Activated CD4-positive, alpha-beta T cell treated with anti-CD3 and anti-CD28 coated beads, Interleukin-2, amount 10 ng/mL, durations not matched to agents 24 days and 14 days (primary cell): ENCODE results near the gene LRRC55. TPM values are rescaled to one million over a fixed set of nuclear protein-coding genes. Genes with fewer than 3 reads are reported as not detected.
"Not testable (repeated sequence)": the region's sequence is repeated elsewhere in the genome, so short reads cannot be mapped to it uniquely, and the experiment has no call there.

Experiments
- DNase-seq: peaks from one replicate; pipeline ENCODE4 v3.0.0; 2022
- H3K27ac Mint-ChIP-seq: one replicate; pipeline ENCODE4 v1.8.0; 2022; ENCODE audit warnings: mild to moderate bottlenecking, mixed read lengths
- H3K27me3 Mint-ChIP-seq: one replicate; pipeline ENCODE4 v1.8.0; 2022; ENCODE audit warnings: mixed read lengths
- H3K36me3 Mint-ChIP-seq: one replicate; pipeline ENCODE4 v1.8.0; 2022; ENCODE audit warnings: low read depth, mild to moderate bottlenecking, mixed read lengths
- H3K4me1 Mint-ChIP-seq: one replicate; pipeline ENCODE4 v1.8.0; 2021; ENCODE audit warnings: mixed read lengths
- H3K4me3 Mint-ChIP-seq: one replicate; pipeline ENCODE4 v1.8.0; 2022; ENCODE audit warnings: mild to moderate bottlenecking, moderate library complexity, mixed read lengths
- H3K9me3 Mint-ChIP-seq: one replicate; pipeline ENCODE4 v1.8.0; 2021; ENCODE audit warnings: mixed read lengths
- intact Hi-C: fragments of 100-400 bp; cut with micrococcal nuclease; formaldehyde crosslinking; loops from one replicate; pipeline ENCODE4 v1.15.1; 2023
- total RNA-seq: library from RNA; stranded (reverse); gene quantifications from 2 replicates; pipeline ENCODE4 v1.2.3, GENCODE V29; 2022

LRRC55 gene
- total RNA-seq, 1 donor from 2014 or later, result not detected

GRCh38 chr11:57169732-57170313, 11.9 kb upstream of the LRRC55 start:
- H3K4me3 Mint-ChIP-seq, H3K4me1 Mint-ChIP-seq, DNase-seq, H3K27ac Mint-ChIP-seq, H3K9me3 Mint-ChIP-seq, intact Hi-C loops, H3K36me3 Mint-ChIP-seq, H3K27me3 Mint-ChIP-seq: not testable (repeated sequence)

GRCh38 chr11:57172031-57172430, 9.7 kb upstream of the LRRC55 start:
- Mint-ChIP-seq H3K4me3 (no peak overlapping the region), H3K9me3 (no peaks in the 10 kb centered on the region), H3K36me3 (no peaks in the 10 kb centered on the region), H3K27ac (no peak overlapping the region), H3K27me3 (peaks cover 1% of the 10 kb centered on the region), H3K4me1 (no peaks in the 10 kb centered on the region)
- DNase-seq, result no peak
- intact Hi-C loops, result no loop called here

DNA sequence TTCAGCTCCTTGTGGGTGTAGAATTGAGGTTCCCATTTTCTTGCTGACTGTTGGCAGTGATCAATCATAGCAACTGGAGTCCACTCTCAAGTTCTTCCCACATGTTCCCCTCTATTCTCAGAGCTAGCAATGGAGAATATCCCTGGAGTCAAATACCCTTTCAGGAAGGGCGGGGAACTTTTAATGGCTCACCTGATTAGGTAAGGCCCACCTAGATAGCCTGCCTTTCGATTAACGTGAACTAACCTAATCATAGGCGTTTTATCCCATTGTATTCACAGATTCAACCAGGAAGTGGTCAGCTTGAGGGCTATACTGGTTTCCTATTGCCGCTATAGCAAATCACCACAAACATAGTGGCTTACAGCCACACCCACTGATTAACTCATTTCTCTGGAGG, 7.1 kb upstream of the LRRC55 start:
- no peaks in the 10 kb centered on the region for H3K9me3 Mint-ChIP-seq
- no peaks in the 10 kb centered on the region for H3K36me3 Mint-ChIP-seq
- no peak for DNase-seq
- no peaks in the 10 kb centered on the region for H3K4me1 Mint-ChIP-seq
- H3K27me3 Mint-ChIP-seq, result peaks cover 12% of the 10 kb centered on the region
- H3K4me3 Mint-ChIP-seq, result no peak overlapping the region
- intact Hi-C loops, result no loop called here
- H3K27ac Mint-ChIP-seq, result no peak overlapping the region

DNA sequence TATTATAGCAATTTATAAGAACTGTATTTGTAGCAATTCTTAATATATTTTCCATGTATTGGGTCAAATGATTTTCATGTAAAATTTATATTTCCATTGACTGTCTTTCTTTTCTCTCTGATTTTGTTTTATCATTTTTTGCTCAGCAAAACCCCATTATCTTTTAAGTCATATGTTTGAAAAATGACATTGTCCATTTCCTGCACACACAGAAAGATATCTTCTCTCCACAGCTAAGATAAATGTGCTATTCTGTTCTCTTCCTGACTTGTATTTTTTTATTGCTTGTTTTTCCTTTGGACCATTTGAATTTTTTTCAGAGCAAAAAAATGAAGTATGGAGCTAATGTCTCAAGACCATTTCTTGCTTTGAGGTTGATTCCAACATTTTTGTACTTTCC, 6.3 kb upstream of the LRRC55 start:
- Mint-ChIP-seq H3K27me3 (peaks cover 18% of the 10 kb centered on the region), H3K27ac (no peak overlapping the region), H3K36me3 (no peaks in the 10 kb centered on the region), H3K4me3 (no peak overlapping the region), H3K4me1 (no peaks in the 10 kb centered on the region), H3K9me3 (no peaks in the 10 kb centered on the region)
- intact Hi-C loops, result no loop called here
- DNase-seq, result no peak

DNA sequence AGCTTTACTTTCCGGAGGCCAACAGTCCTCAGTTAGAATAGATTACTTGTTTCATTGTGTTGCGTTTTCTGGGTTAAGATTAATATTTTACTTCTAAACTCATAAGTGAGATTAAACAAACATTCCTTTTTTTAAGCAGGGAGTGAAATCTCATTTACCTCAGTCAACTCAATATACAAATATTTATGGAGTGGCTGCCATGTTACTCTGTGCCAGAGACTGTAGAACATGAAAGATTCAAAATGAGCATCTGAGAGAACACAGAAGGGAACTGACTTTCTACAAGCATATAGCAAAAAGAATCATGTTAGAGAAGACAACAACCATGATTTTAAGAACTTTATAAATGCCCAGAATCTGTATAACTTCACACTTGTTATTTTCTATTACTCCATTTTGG, 3.4 kb upstream of the LRRC55 start:
- no peaks in the 10 kb centered on the region for H3K36me3 Mint-ChIP-seq
- no peak overlapping the region for H3K27ac Mint-ChIP-seq
- no peaks in the 10 kb centered on the region for H3K4me1 Mint-ChIP-seq
- H3K9me3 Mint-ChIP-seq, result no peaks in the 10 kb centered on the region
- H3K27me3 Mint-ChIP-seq, result peaks cover 24% of the 10 kb centered on the region
- H3K4me3 Mint-ChIP-seq, result no peak overlapping the region
- DNase-seq, result no peak
- intact Hi-C loops, result no loop called here

- DNase-seq, result no peak
- Mint-ChIP-seq H3K4me3 (no peak overlapping the region), H3K9me3 (no peaks in the 10 kb centered on the region), H3K4me1 (no peaks in the 10 kb centered on the region), H3K27ac (no peak overlapping the region), H3K27me3 (peaks cover 24% of the 10 kb centered on the region), H3K36me3 (no peaks in the 10 kb centered on the region)
- intact Hi-C loops, result no loop called here
These were observed 2.1 kb upstream of the LRRC55 start for GRCh38 chr11:57179681-57180080.

- intact Hi-C loops, result no loop called here
- Mint-ChIP-seq H3K4me1 (no peaks in the 10 kb centered on the region), H3K4me3 (no peak overlapping the region), H3K9me3 (no peaks in the 10 kb centered on the region), H3K27ac (no peak overlapping the region), H3K27me3 (peaks cover 24% of the 10 kb centered on the region), H3K36me3 (no peaks in the 10 kb centered on the region)
- no peak for DNase-seq
These were observed 1.6 kb upstream of the LRRC55 start for GRCh38 chr11:57180081-57180561.

GRCh38 chr11:57180964-57181363, 789 bp upstream of the LRRC55 start:
- Mint-ChIP-seq H3K27me3 (peaks cover 24% of the 10 kb centered on the region), H3K4me1 (no peaks in the 10 kb centered on the region), H3K36me3 (no peaks in the 10 kb centered on the region)

DNA sequence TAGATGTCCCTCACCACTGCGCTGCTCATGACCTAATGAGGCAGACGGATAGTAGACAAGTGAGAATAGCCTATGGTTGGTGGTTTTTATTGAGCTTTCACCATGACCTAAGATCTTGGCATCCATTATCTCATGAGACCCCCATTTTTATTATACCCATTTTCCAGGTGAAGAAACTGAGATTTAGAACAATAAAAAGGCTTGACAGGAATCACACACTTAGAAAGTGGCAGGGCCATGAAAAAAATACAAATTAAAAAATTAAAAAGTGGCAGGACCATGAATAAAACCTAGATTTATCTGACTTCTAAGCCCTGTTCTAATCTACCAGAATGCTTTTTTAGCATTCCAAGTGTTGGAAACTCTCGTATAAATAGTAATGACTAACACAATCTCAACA, 1.1 kb downstream of the LRRC55 start:
- no peaks in the 10 kb centered on the region for H3K4me1 Mint-ChIP-seq
- peaks cover 21% of the 10 kb centered on the region for H3K27me3 Mint-ChIP-seq
- H3K36me3 Mint-ChIP-seq, result no peaks in the 10 kb centered on the region
- H3K4me3 Mint-ChIP-seq, result no peak overlapping the region
- DNase-seq, result no peak
- intact Hi-C loops, result no loop called here
- no peak overlapping the region for H3K27ac Mint-ChIP-seq
- no peaks in the 10 kb centered on the region for H3K9me3 Mint-ChIP-seq

More at GRCh38 chr11:57180964-57181363, 789 bp upstream of the LRRC55 start:
- H3K9me3 Mint-ChIP-seq, result no peaks in the 10 kb centered on the region
- intact Hi-C loops, result no loop called here
- no peak overlapping the region for H3K27ac Mint-ChIP-seq
- H3K4me3 Mint-ChIP-seq, result no peak overlapping the region
- DNase-seq, result no peak

GRCh38 chr11:57190548-57190947, 8.8 kb downstream of the LRRC55 start:
- H3K4me1 Mint-ChIP-seq, result no peaks in the 10 kb centered on the region
- H3K9me3 Mint-ChIP-seq, result no peaks in the 10 kb centered on the region
- DNase-seq, result no peak
- intact Hi-C loops, result no loop called here
- no peak overlapping the region for H3K4me3 Mint-ChIP-seq
- no peak overlapping the region for H3K27ac Mint-ChIP-seq
- H3K36me3 Mint-ChIP-seq, result no peaks in the 10 kb centered on the region
- H3K27me3 Mint-ChIP-seq, result no peaks in the 10 kb centered on the region

DNA sequence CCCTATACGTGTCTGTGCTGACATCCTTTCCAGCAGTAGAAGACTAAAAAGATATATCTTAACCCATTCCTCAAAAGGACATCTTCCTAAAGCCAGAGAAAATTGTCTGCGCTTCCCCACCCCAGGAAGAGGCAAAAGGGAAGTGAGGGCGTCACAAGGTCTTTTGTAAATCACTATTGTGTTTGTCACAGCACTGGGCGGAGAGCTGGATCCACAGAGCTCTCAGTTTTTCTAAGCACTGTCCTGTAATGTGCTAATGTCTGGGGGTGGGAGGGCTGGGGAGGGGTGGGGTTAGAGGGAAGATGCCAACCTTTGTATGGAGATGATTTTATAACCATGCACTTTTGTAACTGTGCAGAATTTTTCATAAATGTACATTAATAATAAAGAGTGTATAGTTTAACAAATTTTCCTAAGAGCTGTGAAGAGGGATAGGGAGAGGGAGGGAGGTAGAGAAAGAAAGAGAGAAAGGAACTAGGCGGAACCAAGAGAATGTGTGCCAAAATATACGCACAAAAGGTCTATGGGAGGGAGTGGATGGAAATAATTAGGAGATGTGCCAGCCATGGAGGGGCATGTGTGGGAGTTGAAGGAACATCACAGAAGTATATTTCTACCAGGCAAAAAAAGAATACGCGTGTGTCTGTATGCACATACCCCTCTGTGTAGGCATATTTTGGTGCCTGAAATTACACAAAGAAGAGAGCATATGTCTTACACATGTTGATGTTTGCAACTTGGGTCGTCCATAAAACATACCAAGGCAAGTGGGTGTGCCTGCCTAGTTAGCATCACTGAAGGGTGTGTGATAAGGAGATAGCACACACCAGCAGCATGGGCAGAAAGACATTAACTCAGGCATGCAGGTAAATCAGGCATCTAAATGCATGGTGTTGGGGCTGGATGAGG, 9.8 kb downstream of the LRRC55 start:
- Mint-ChIP-seq H3K9me3 (no peaks in the 10 kb centered on the region), H3K4me3 (no peak overlapping the region), H3K27me3 (no peaks in the 10 kb centered on the region), H3K36me3 (no peaks in the 10 kb centered on the region), H3K27ac (no peak overlapping the region), H3K4me1 (no peaks in the 10 kb centered on the region)
- intact Hi-C loops, result no loop called here
- no peak for DNase-seq

- no peak for DNase-seq
- no peak overlapping the region for H3K27ac Mint-ChIP-seq
- no peak overlapping the region for H3K4me3 Mint-ChIP-seq
- no peaks in the 10 kb centered on the region for H3K36me3 Mint-ChIP-seq
- H3K4me1 Mint-ChIP-seq, result no peaks in the 10 kb centered on the region
- H3K9me3 Mint-ChIP-seq, result no peaks in the 10 kb centered on the region
- intact Hi-C loops, result no loop called here
- H3K27me3 Mint-ChIP-seq, result no peaks in the 10 kb centered on the region
These were observed 10.6 kb downstream of the LRRC55 start for GRCh38 chr11:57192316-57192715.

DNA sequence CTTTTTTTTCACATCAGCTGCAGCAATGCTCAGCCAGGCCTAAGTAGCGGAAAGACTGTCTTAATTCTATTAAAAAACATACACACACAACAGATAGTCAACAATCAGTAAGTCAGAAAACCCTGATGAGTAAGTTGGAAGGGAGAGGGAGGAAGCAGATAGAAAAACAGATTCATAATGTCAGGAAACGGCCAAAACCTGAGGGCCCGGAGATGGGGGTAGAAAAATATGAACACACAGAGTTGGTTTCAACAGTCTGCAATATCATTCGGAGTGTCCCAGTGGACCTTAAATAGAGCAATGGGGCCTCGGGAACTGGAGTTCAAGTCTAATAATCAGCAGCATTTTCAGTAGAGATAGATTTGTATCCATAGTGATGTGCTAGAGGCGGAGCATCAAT, 14.8 kb downstream of the LRRC55 start:
- Mint-ChIP-seq H3K4me3 (no peak overlapping the region), H3K4me1 (no peaks in the 10 kb centered on the region), H3K9me3 (no peaks in the 10 kb centered on the region), H3K27me3 (peaks cover 3% of the 10 kb centered on the region), H3K36me3 (no peaks in the 10 kb centered on the region), H3K27ac (no peak overlapping the region)
- intact Hi-C loops, result no loop called here
- DNase-seq, result no peak

DNA sequence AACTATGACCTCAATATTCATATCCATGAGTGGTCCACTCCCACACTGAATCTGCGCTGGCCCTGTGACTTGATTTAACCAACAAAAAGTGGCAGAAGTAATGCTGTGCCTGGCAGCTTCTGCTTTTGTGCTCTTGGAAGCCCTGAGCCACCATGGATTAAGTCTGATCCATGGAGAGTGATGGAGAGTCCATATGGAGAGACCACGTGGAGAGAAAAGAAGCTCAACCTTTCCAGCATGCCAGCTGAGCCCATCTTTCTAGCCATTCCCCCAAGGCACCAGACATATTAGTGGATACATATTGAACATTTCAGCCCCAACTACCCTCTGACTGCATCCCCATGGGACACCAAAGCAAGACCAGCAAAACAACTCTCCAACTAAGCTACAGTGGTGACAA, 16.0 kb downstream of the LRRC55 start:
- H3K4me1 Mint-ChIP-seq, result no peaks in the 10 kb centered on the region
- DNase-seq, result no peak
- intact Hi-C loops, result no loop called here
- no peaks in the 10 kb centered on the region for H3K36me3 Mint-ChIP-seq
- no peak overlapping the region for H3K27ac Mint-ChIP-seq
- H3K4me3 Mint-ChIP-seq, result no peak overlapping the region
- peaks cover 3% of the 10 kb centered on the region for H3K27me3 Mint-ChIP-seq
- no peaks in the 10 kb centered on the region for H3K9me3 Mint-ChIP-seq
